CD8-positive, alpha-beta memory T cell (primary cell): ENCODE data around the gene LTO1. TPM values are rescaled to one million over a fixed set of nuclear protein-coding genes. Genes with fewer than 3 reads are reported as not detected.
A peak's percentile ranks its signal among the peaks of the same experiment; 100 is the strongest.

Experiments used
- CTCF ChIA-PET: fragments of 350-600 bp; sonication (Branson Sonifier 250); formaldehyde crosslinking; loops from one replicate; lab custom pipeline; 2021; ENCODE audit warnings: antibody characterized with exemption; lab: Charles Lee
- POLR2A ChIA-PET: fragments of 350-600 bp; sonication (Branson Sonifier 250); formaldehyde crosslinking; loops from one replicate; lab custom pipeline; 2021; ENCODE audit warnings: antibody characterized with exemption; lab: Charles Lee
- DNase-seq, 5 donors: peaks; one replicate each; pipeline versions ENCODE4 v3.0.0 to v3.0.0-alpha.2; 2020 to 2022; ENCODE audit warnings: mixed read lengths in 1 of 5
- H3K27ac ChIP-seq: one replicate; pipeline ENCODE4 v1.7.0; 2013; ENCODE audit warnings: low read depth, mild to moderate bottlenecking, low read length, moderate library complexity
- H3K27me3 ChIP-seq: 2 replicates; pipeline ENCODE4 v1.7.0; 2013; ENCODE audit warnings: low read length, mild to moderate bottlenecking; ENCODE audit not compliant: insufficient read depth, poor library complexity, severe bottlenecking
- H3K36me3 ChIP-seq: 2 replicates; pipeline ENCODE4 v1.7.0; 2013; ENCODE audit warnings: mild to moderate bottlenecking, low read length, moderate library complexity; ENCODE audit not compliant: insufficient read depth
- H3K4me1 ChIP-seq: 2 replicates; pipeline ENCODE4 v1.7.0; 2013; ENCODE audit warnings: mild to moderate bottlenecking, low read length, moderate library complexity; ENCODE audit not compliant: insufficient read depth
- H3K4me3 ChIP-seq: 2 replicates; pipeline ENCODE4 v1.7.0; 2013; ENCODE audit warnings: mild to moderate bottlenecking, low read length
- H3K9me3 ChIP-seq: 2 replicates; pipeline ENCODE4 v1.7.0; 2013; ENCODE audit warnings: mild to moderate bottlenecking, low read length
- H3K27ac Mint-ChIP-seq, 8 donors: one replicate each; pipeline ENCODE4 v1.8.0; 2020 to 2021; ENCODE audit warnings: mixed read lengths in 8 of 8, mild to moderate bottlenecking in 6 of 8, inconsistent platforms in 3 of 8, moderate library complexity in 3 of 8
- H3K27me3 Mint-ChIP-seq, 2 donors: one replicate each; pipeline ENCODE4 v1.8.0; 2020 to 2021; ENCODE audit warnings: mixed read lengths in 2 of 2, mild to moderate bottlenecking in 1 of 2, moderate library complexity in 1 of 2
- H3K36me3 Mint-ChIP-seq, 3 donors: one replicate each; pipeline ENCODE4 v1.8.0; 2020 to 2021; ENCODE audit warnings: mixed read lengths in 3 of 3, inconsistent platforms in 1 of 3, mild to moderate bottlenecking in 1 of 3
- H3K4me1 Mint-ChIP-seq, 3 donors: one replicate each; pipeline ENCODE4 v1.8.0; 2020 to 2021; ENCODE audit warnings: mixed read lengths in 3 of 3, inconsistent platforms in 1 of 3, mild to moderate bottlenecking in 1 of 3
- H3K4me3 Mint-ChIP-seq, 7 donors: one replicate each; pipeline ENCODE4 v1.8.0; 2020 to 2021; ENCODE audit warnings: mixed read lengths in 7 of 7, mild to moderate bottlenecking in 6 of 7, moderate library complexity in 4 of 7, inconsistent platforms in 2 of 7
- H3K9me3 Mint-ChIP-seq, 5 donors: one replicate each; pipeline ENCODE4 v1.8.0; 2020 to 2022; ENCODE audit warnings: mixed read lengths in 5 of 5, mild to moderate bottlenecking in 3 of 5, moderate library complexity in 2 of 5, inconsistent platforms in 1 of 5
- polyA plus RNA-seq: library from polyadenylated mRNA; unstranded; fragments of 300-500 nt; fragmentation: Illumina TruSeq; gene quantifications from one replicate; pipeline ENCODE4 v1.2.3, GENCODE V29; 2021
- total RNA-seq, 2 experiments: library from RNA; stranded (reverse); gene quantifications; one replicate each; pipeline ENCODE4 v1.2.3, GENCODE V29; 2021

Gene LTO1
- total and polyA plus RNA-seq, 3 experiments from 2014 or later, result 15.8 to 25.0 (median 24.8) TPM

DNA sequence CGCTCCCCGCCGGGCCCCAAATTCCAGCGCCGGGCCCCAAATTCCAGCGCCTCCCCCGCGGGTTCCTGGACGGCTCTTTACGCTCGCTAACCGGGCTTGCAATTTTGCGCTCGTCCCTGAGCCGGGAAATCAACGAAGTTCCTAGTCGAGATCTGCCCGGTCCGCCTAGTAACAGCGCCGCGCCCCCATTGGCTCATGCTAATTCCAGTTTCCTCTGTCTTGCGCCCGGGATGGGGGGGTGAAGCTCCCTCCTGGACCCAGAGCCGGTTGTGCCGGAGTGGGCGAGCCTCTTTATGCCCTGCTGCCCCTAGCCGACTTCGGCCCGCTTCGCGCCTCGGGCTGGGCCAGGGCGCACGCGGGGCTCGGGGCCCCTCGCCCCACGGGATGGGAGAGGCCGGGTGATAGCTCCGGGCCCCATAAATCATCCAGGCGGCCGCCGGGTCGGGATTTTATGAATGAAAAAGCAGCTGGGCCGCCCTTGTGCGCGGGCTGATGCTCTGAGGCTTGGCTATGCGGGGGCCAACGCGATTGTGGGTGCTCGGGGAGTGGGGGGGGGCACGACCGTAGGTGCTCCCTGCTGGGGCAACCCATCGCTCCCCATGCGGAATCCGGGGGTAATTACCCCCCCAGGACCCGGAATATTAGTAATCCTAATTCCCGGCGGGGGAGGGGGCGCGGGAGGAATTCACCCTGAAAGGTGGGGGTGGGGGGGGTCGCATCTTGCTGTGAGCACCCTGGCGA lies 36.0 kb downstream of the LTO1 start:
- no peaks in the 10 kb centered on the region for H3K9me3 ChIP-seq
- Mint-ChIP-seq H3K27me3 (peaks cover 34 to 56% of the 10 kb centered on the region in 2 donors), H3K27ac (peak overlapping the region in 1 of 8 donors; percentile 14), H3K4me1 (peaks cover 24 to 46% (median 32%) of the 10 kb centered on the region in 3 donors), H3K4me3 (peak overlapping the region in 5 of 7 donors; percentile 11 to 98 (median 48)), H3K36me3 (no peaks in the 10 kb centered on the region), H3K9me3 (no peaks in the 10 kb centered on the region)
- no peak overlapping the region for H3K4me3 ChIP-seq
- H3K36me3 ChIP-seq, result no peaks in the 10 kb centered on the region
- peaks cover 37% of the 10 kb centered on the region for H3K27me3 ChIP-seq
- H3K4me1 ChIP-seq, result peaks cover 39% of the 10 kb centered on the region
- DNase-seq, result peak in 1 of 5 donors; percentile 21
- CTCF ChIA-PET, result interaction anchor here (0.7 kb wide), 1 partner anchor 13 kb away, joined by 3 read pairs; no protein-coding TSS in a partner anchor
- no peak overlapping the region for H3K27ac ChIP-seq
- POLR2A ChIA-PET, result no interaction called here

DNA sequence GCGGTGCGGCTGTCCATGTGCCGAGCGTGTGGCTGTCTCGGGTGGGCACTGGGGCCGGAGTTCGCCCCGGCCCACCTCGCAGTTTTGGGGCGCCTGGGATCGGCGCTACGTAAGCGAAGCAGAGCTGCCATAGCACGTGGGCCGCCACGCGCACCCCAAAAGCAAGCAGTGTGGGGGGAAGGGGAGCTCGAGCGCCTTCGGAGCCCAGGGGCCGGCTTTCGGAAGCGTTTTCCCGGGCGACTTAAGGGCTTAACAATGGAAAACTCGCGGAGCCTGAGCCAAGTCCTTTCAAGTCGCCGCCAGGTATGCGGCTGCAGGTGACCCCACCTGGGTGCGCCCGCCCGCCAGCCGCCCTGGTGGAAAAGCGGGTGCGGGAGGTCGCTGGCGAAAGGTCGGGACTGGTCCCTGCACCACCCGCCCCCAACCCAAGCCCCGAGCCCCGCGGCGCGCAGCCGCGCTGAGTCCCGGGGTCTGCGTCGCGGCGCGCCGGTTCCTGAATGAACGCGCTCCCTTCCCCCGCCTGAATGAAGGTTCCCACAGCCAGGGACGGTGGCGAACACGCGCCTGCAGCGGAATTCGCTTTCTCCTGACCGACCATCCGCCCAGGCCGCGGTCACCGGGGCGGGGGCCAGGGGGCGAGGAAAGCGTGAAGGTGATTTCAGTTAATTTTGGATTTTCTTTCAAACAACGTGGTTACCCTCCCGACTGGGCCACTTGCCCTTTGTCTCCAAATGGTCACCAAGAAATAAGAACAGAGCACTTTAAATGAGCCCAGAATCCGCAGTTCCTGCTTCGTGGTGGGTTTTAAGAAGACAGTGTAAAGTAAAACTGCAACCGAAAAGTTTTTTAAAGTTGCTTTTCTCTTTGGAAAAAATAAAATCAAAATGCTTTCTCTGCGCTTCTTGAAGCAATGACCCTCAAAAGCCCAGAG lies 36.9 kb downstream of the LTO1 start:
- Histone ChIP-seq H3K27ac (no peak overlapping the region), H3K27me3 (peaks cover 37% of the 10 kb centered on the region), H3K4me3 (no peak overlapping the region), H3K9me3 (no peaks in the 10 kb centered on the region), H3K4me1 (peaks cover 39% of the 10 kb centered on the region), H3K36me3 (no peaks in the 10 kb centered on the region)
- peaks cover 32 to 60% of the 10 kb centered on the region in 2 donors for H3K27me3 Mint-ChIP-seq
- H3K9me3 Mint-ChIP-seq, result no peaks in the 10 kb centered on the region
- H3K4me1 Mint-ChIP-seq, result peaks cover 24 to 43% (median 29%) of the 10 kb centered on the region in 3 donors
- ChIA-PET POLR2A (no interaction called here), CTCF (no interaction called here)
- no peak overlapping the region for H3K27ac Mint-ChIP-seq
- DNase-seq, result peak in 1 of 5 donors; percentile 43
- H3K4me3 Mint-ChIP-seq, result peak overlapping the region in 4 of 7 donors; percentile 29 to 51 (median 36)
- no peaks in the 10 kb centered on the region for H3K36me3 Mint-ChIP-seq

DNA sequence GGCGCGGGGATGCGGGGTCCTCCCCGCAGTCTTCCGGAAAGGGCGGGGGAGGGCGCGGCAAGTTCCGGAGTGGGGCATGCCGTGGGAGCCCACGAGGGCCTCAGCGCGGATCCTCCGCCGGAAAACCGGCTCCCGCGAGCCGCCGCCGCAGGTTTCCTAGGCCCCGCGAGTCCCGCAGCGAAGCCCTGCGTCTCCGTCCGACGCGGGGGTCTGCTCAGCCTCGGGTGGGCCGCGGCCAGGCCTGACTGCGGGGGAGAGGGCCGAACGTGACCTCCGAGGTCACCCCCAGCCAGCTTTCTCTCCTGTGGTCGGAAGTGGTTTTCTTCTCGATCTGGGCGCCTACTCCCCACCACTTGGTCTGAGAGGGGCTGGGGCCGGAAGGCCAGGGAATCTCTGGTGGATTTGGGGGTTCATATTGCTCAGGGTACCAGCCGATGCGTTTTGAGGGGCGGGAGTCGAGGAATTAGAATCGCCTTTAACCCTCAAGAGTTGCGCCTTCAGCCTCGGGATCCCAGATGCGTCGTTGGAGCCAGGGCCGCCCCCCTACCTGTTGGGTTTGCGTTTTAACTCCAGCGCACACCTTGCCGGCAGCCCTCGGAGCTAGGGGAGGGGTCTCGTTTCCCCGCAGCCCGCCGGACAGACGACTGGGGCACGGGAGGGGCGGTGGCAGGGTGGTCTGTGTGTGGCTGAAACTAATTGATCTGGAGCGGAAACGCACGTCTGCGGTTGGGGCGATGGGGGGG lies 37.8 kb downstream of the LTO1 start:
- no peaks in the 10 kb centered on the region for H3K36me3 ChIP-seq
- no peaks in the 10 kb centered on the region for H3K36me3 Mint-ChIP-seq
- POLR2A ChIA-PET, result no interaction called here
- peaks cover 24 to 43% (median 29%) of the 10 kb centered on the region in 3 donors for H3K4me1 Mint-ChIP-seq
- H3K27ac ChIP-seq, result no peak overlapping the region
- H3K9me3 ChIP-seq, result no peaks in the 10 kb centered on the region
- H3K9me3 Mint-ChIP-seq, result no peaks in the 10 kb centered on the region
- peaks cover 39% of the 10 kb centered on the region for H3K4me1 ChIP-seq
- DNase-seq, result peak in 1 of 5 donors; percentile 39
- CTCF ChIA-PET, result no interaction called here
- peaks cover 32 to 64% of the 10 kb centered on the region in 2 donors for H3K27me3 Mint-ChIP-seq
- no peak overlapping the region for H3K27ac Mint-ChIP-seq
- no peak overlapping the region for H3K4me3 ChIP-seq
- peaks cover 37% of the 10 kb centered on the region for H3K27me3 ChIP-seq
- peak overlapping the region in 4 of 7 donors; percentile 31 to 67 (median 42) for H3K4me3 Mint-ChIP-seq

DNA sequence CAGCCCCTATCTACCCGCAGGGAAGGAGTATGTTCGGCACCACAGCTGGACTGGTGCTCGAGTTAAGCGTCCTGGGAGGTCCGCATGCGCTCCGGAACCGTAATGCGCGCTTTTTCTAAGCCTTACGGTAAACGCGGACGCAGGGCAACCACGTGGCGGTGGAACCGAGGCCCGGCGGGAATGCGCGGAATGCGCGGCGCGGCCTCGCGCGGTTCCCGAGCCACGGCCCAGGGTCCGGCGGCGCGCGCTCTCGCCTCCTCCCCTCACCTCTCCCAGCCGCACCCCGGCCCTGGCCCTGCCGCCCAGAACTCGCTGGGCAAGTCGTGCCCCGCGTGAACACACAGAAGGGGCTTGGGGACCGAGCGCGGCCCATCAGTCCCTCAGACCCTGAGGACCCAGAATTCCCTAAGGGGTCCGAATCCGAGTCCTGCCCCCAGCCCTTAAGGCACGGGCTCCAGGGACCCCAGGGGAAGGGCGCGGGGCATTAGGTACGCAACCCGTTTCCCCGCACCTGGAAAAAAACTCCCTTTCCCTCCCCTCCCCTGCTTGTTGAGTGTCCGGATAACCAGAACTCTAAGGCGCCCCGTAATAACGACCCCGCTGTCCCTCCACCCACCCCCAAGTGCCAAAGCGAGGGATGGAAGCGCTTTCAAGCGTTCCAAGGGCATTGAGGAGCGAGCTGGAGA lies 38.5 kb downstream of the LTO1 start:
- CTCF ChIA-PET, result no interaction called here
- peaks cover 24 to 43% (median 29%) of the 10 kb centered on the region in 3 donors for H3K4me1 Mint-ChIP-seq
- Histone ChIP-seq H3K4me3 (no peak overlapping the region), H3K27ac (no peak overlapping the region), H3K27me3 (peaks cover 37% of the 10 kb centered on the region), H3K9me3 (no peaks in the 10 kb centered on the region), H3K36me3 (no peaks in the 10 kb centered on the region), H3K4me1 (peaks cover 38% of the 10 kb centered on the region)
- no peaks in the 10 kb centered on the region for H3K9me3 Mint-ChIP-seq
- DNase-seq, result peak in 1 of 5 donors; percentile 32
- H3K4me3 Mint-ChIP-seq, result peak overlapping the region in 2 of 7 donors; percentile 12 to 65
- peaks cover 32 to 66% of the 10 kb centered on the region in 2 donors for H3K27me3 Mint-ChIP-seq
- no peaks in the 10 kb centered on the region for H3K36me3 Mint-ChIP-seq
- peak overlapping the region in 1 of 8 donors; percentile 53 for H3K27ac Mint-ChIP-seq
- POLR2A ChIA-PET, result no interaction called here

DNA sequence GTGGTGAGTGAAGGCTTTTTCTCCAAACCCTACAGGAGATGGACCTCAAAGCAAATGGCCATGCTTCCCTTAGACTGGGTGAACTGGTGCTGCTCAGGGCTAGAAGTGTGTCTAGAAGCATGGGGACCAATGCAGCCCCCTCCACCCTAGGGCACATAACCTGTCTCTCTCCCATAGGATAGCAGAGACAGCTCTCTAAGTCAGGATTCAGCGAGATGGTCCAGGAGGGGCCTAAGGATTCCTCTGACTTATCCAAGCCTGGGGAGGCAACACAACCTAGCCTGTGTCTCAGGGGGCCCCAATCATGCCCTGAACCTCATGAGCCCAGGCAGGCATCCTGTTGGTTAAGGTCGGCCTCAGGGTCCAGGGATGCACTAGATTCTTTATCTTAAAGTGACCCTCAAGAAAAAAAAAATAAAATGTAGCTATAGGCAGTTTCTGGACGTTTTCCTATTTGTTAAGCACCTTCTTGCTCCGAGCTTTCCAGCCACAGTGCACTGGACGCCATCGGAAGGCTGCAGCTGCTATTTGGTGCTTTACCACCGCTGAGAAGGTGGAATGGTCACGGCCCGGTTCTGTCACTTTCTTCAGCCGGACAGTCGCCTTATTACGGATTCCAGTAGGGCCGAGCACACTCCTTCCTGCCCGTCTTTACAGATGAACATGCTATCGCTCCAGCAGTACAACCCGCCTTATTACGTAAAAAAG lies 39.2 kb downstream of the LTO1 start:
- Mint-ChIP-seq H3K27me3 (peaks cover 27 to 66% of the 10 kb centered on the region in 2 donors), H3K4me1 (peaks cover 19 to 37% (median 24%) of the 10 kb centered on the region in 3 donors), H3K27ac (peak overlapping the region in 1 of 8 donors; percentile 53), H3K9me3 (peaks cover 0 to 2% (median 0%) of the 10 kb centered on the region in 5 donors), H3K4me3 (peak overlapping the region in 3 of 7 donors; percentile 7 to 65 (median 9)), H3K36me3 (no peaks in the 10 kb centered on the region)
- ChIA-PET CTCF (no interaction called here), POLR2A (no interaction called here)
- Histone ChIP-seq H3K27ac (no peak overlapping the region), H3K27me3 (peaks cover 37% of the 10 kb centered on the region), H3K4me3 (no peak overlapping the region), H3K9me3 (no peaks in the 10 kb centered on the region), H3K36me3 (no peaks in the 10 kb centered on the region), H3K4me1 (peaks cover 31% of the 10 kb centered on the region)
- DNase-seq, result no peak

DNA sequence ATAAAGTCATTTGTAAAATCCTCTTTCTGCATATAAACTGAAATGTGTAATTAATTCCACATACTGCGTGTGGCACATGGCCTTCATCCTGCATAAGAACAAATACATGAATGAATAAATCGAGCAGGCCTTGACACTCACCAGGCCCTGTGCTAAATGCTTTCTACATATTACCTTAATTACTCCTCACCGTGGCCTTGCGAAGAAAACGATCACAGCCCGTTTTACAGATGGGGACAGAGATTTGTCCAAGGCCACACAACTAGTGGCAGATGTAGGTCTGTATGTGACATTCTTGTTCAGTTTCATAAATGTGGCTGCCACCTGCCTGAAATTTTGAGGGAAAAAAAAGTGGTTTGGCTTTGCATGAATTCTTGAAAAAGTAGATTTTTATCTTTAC lies 40.0 kb downstream of the LTO1 start:
- H3K4me1 Mint-ChIP-seq, result peaks cover 11 to 29% (median 18%) of the 10 kb centered on the region in 3 donors
- POLR2A ChIA-PET, result no interaction called here
- Histone ChIP-seq H3K4me3 (no peak overlapping the region), H3K27me3 (peaks cover 33% of the 10 kb centered on the region), H3K9me3 (no peaks in the 10 kb centered on the region), H3K36me3 (no peaks in the 10 kb centered on the region), H3K4me1 (peaks cover 26% of the 10 kb centered on the region), H3K27ac (no peak overlapping the region)
- no peak for DNase-seq
- H3K4me3 Mint-ChIP-seq, result no peak overlapping the region
- peaks cover 0 to 2% (median 0%) of the 10 kb centered on the region in 5 donors for H3K9me3 Mint-ChIP-seq
- no peaks in the 10 kb centered on the region for H3K36me3 Mint-ChIP-seq
- peaks cover 22 to 59% of the 10 kb centered on the region in 2 donors for H3K27me3 Mint-ChIP-seq
- no peak overlapping the region for H3K27ac Mint-ChIP-seq
- CTCF ChIA-PET, result interaction anchor here (1.4 kb wide), 1 partner anchor 35 kb away, joined by 3 read pairs; no protein-coding TSS in a partner anchor
